ENCODE data around the gene OBSCN. TPM values are rescaled to one million over a fixed set of nuclear protein-coding genes. Genes with fewer than 3 reads are reported as not detected.
"Not testable (repeated sequence)": the region's sequence is repeated elsewhere in the genome, so short reads cannot be mapped to it uniquely, and the experiment has no call there.

Gene OBSCN
- total and polyA plus RNA-seq, 5 donors, result 144 to 234 (median 188) TPM

GRCh38 chr1:228240411-228241240 is 32.8 kb downstream of the OBSCN start:
- H3K4me1 ChIP-seq (ENCODE audit: control insufficient read depth, insufficient read depth, low read length), result no peaks in the 10 kb centered on the region
- no peaks in the 10 kb centered on the region for H3K9me3 ChIP-seq (ENCODE audit: control insufficient read depth, low read length)
- DNase-seq, result no peak
- H3K27ac ChIP-seq (ENCODE audit: low read length), result no peak overlapping the region
- H3K4me3 ChIP-seq (ENCODE audit: low read length), result no peak overlapping the region
- WGBS, result 88% methylated on average over 13 of the region's 13 CpGs
- no peak for ATAC-seq
- intact Hi-C loops (cut with DNase I), result no loop called here
- H3K27me3 ChIP-seq (ENCODE audit: control insufficient read depth, insufficient read depth), result no peaks in the 10 kb centered on the region

GRCh38 chr1:228241259-228241658 is 33.4 kb downstream of the OBSCN start:
- Histone ChIP-seq H3K9me3 (ENCODE audit: control insufficient read depth, low read length) (no peaks in the 10 kb centered on the region), H3K4me3 (ENCODE audit: low read length) (no peak overlapping the region), H3K27ac (ENCODE audit: low read length) (no peak overlapping the region), H3K4me1 (ENCODE audit: control insufficient read depth, insufficient read depth, low read length) (no peaks in the 10 kb centered on the region), H3K27me3 (ENCODE audit: control insufficient read depth, insufficient read depth) (no peaks in the 10 kb centered on the region)
- intact Hi-C loops (cut with DNase I), result no loop called here
- DNase-seq (no peak), ATAC-seq (no peak)
- WGBS, result 97% methylated on average over 2 of the region's 2 CpGs

GRCh38 chr1:228242409-228242808 is 34.6 kb downstream of the OBSCN start:
- Histone ChIP-seq H3K4me3 (ENCODE audit: low read length) (no peak overlapping the region), H3K27ac (ENCODE audit: low read length) (no peak overlapping the region), H3K9me3 (ENCODE audit: control insufficient read depth, low read length) (no peaks in the 10 kb centered on the region), H3K27me3 (ENCODE audit: control insufficient read depth, insufficient read depth) (no peaks in the 10 kb centered on the region), H3K4me1 (ENCODE audit: control insufficient read depth, insufficient read depth, low read length) (no peaks in the 10 kb centered on the region)
- ATAC-seq (no peak), DNase-seq (no peak)
- intact Hi-C loops (cut with DNase I), result no loop called here

GRCh38 chr1:228243093-228243492 is 35.2 kb downstream of the OBSCN start:
- 96% methylated on average over 7 of the region's 7 CpGs for WGBS
- no peak for DNase-seq
- intact Hi-C loops (cut with DNase I), result no loop called here
- no peak for ATAC-seq
- Histone ChIP-seq H3K4me1 (ENCODE audit: control insufficient read depth, insufficient read depth, low read length) (no peaks in the 10 kb centered on the region), H3K27me3 (ENCODE audit: control insufficient read depth, insufficient read depth) (no peaks in the 10 kb centered on the region), H3K9me3 (ENCODE audit: control insufficient read depth, low read length) (no peaks in the 10 kb centered on the region), H3K4me3 (ENCODE audit: low read length) (no peak overlapping the region), H3K27ac (ENCODE audit: low read length) (no peak overlapping the region)

- intact Hi-C loops (cut with DNase I), result not testable (repeated sequence)
These were observed 36.1 kb downstream of the OBSCN start for GRCh38 chr1:228243989-228244388.

GRCh38 chr1:228245111-228245510 is 37.3 kb downstream of the OBSCN start:
- H3K9me3 ChIP-seq (ENCODE audit: control insufficient read depth, low read length), result no peaks in the 10 kb centered on the region
- H3K27me3 ChIP-seq (ENCODE audit: control insufficient read depth, insufficient read depth), result no peaks in the 10 kb centered on the region
- DNase-seq (no peak), ATAC-seq (no peak)
- WGBS, result 90% methylated on average over 3 of the region's 3 CpGs
- H3K4me1 ChIP-seq (ENCODE audit: control insufficient read depth, insufficient read depth, low read length), result no peaks in the 10 kb centered on the region
- intact Hi-C loops (cut with DNase I), result no loop called here
- no peak overlapping the region for H3K4me3 ChIP-seq (ENCODE audit: low read length)
- H3K27ac ChIP-seq (ENCODE audit: low read length), result no peak overlapping the region

More at GRCh38 chr1:228243989-228244388, 36.1 kb downstream of the OBSCN start:
- not testable (repeated sequence) for H3K9me3 ChIP-seq (ENCODE audit: control insufficient read depth, low read length); H3K4me1 ChIP-seq (ENCODE audit: control insufficient read depth, insufficient read depth, low read length); DNase-seq; ATAC-seq; H3K27me3 ChIP-seq (ENCODE audit: control insufficient read depth, insufficient read depth); H3K4me3 ChIP-seq (ENCODE audit: low read length); H3K27ac ChIP-seq (ENCODE audit: low read length)
- WGBS, result 93% methylated on average over 5 of the region's 5 CpGs

GRCh38 chr1:228246216-228246900 is 38.5 kb downstream of the OBSCN start:
- no peaks in the 10 kb centered on the region for H3K9me3 ChIP-seq (ENCODE audit: control insufficient read depth, low read length)
- ATAC-seq, result no peak
- intact Hi-C loops (cut with DNase I), result no loop called here
- H3K4me1 ChIP-seq (ENCODE audit: control insufficient read depth, insufficient read depth, low read length), result no peaks in the 10 kb centered on the region
- WGBS, result 98% methylated on average over 8 of the region's 8 CpGs
- H3K27me3 ChIP-seq (ENCODE audit: control insufficient read depth, insufficient read depth), result no peaks in the 10 kb centered on the region
- no peak overlapping the region for H3K4me3 ChIP-seq (ENCODE audit: low read length)
- no peak for DNase-seq
- no peak overlapping the region for H3K27ac ChIP-seq (ENCODE audit: low read length)

- Histone ChIP-seq H3K27ac (ENCODE audit: low read length) (no peak overlapping the region), H3K4me1 (ENCODE audit: control insufficient read depth, insufficient read depth, low read length) (no peaks in the 10 kb centered on the region), H3K4me3 (ENCODE audit: low read length) (no peak overlapping the region), H3K27me3 (ENCODE audit: control insufficient read depth, insufficient read depth) (no peaks in the 10 kb centered on the region), H3K9me3 (ENCODE audit: control insufficient read depth, low read length) (no peaks in the 10 kb centered on the region)
- intact Hi-C loops (cut with DNase I), result no loop called here
- WGBS, result 94% methylated on average over 24 of the region's 24 CpGs
- peak; percentile 33 to 38 for ATAC-seq
- DNase-seq, result no peak
These were observed 41.9 kb downstream of the OBSCN start for GRCh38 chr1:228249513-228250305.

GRCh38 chr1:228252476-228252875 is 44.6 kb downstream of the OBSCN start:
- WGBS, result 34% methylated on average over 1 of the region's 1 CpG
- H3K9me3 ChIP-seq (ENCODE audit: control insufficient read depth, low read length); intact Hi-C loops (cut with DNase I); DNase-seq; H3K4me3 ChIP-seq (ENCODE audit: low read length); H3K27ac ChIP-seq (ENCODE audit: low read length); H3K4me1 ChIP-seq (ENCODE audit: control insufficient read depth, insufficient read depth, low read length); H3K27me3 ChIP-seq (ENCODE audit: control insufficient read depth, insufficient read depth): not testable (repeated sequence)
- ATAC-seq, result peak in 1 of 2 donors; percentile 49

- 94% methylated on average over 24 of the region's 24 CpGs for WGBS
These were observed 49.0 kb downstream of the OBSCN start for GRCh38 chr1:228256626-228257375.

More at GRCh38 chr1:228256626-228257375, 49.0 kb downstream of the OBSCN start:
- H3K4me1 ChIP-seq (ENCODE audit: control insufficient read depth, insufficient read depth, low read length), result no peaks in the 10 kb centered on the region
- no peak overlapping the region for H3K4me3 ChIP-seq (ENCODE audit: low read length)
- H3K27me3 ChIP-seq (ENCODE audit: control insufficient read depth, insufficient read depth), result no peaks in the 10 kb centered on the region
- intact Hi-C loops (cut with DNase I), result no loop called here
- DNase-seq (peak in 1 of 3 donors; percentile 39), ATAC-seq (peak; percentile 19 to 25)
- H3K9me3 ChIP-seq (ENCODE audit: control insufficient read depth, low read length), result no peaks in the 10 kb centered on the region
- no peak overlapping the region for H3K27ac ChIP-seq (ENCODE audit: low read length)

All from right cardiac atrium (tissue), 5 donors.